Neutrophil (primary cell): ENCODE measurements around the gene DISC1.

ENCODE experiments used
- H3K27ac ChIP-seq: fragments of 200-600 bp; sonication (generic); 2 replicates; pipeline ENCODE4 v1.5.1; 2016; ENCODE audit warnings: mild to moderate bottlenecking, moderate library complexity
- H3K27me3 ChIP-seq: fragments of 200-600 bp; sonication (generic); 2 replicates; pipeline ENCODE4 v1.6.0; 2016; ENCODE audit warnings: mild to moderate bottlenecking
- H3K36me3 ChIP-seq: fragments of 200-600 bp; sonication (generic); 2 replicates; pipeline ENCODE4 v1.5.1; 2017
- H3K4me1 ChIP-seq, 2 experiments: fragments of 200-600 bp in 1 of 2; sonication (generic) in 1 of 2; 1 replicate in 1 of 2; 2 replicates in 1 of 2; pipeline versions ENCODE4 v1.5.1 to v1.6.1; 2013 to 2016; ENCODE audit warnings: low read depth in 1 of 2, low read length in 1 of 2, mild to moderate bottlenecking in 1 of 2, moderate library complexity in 1 of 2; ENCODE audit not compliant: control insufficient read depth in 1 of 2, insufficient read depth in 1 of 2
- H3K4me3 ChIP-seq, 2 experiments: fragments of 200-600 bp in 1 of 2; sonication (generic) in 1 of 2; 1 replicate in 1 of 2; 2 replicates in 1 of 2; pipeline ENCODE4 v1.5.1; 2013 to 2016; ENCODE audit warnings: low read depth in 1 of 2, low read length in 1 of 2, mild to moderate bottlenecking in 1 of 2, moderate library complexity in 1 of 2
- H3K9me3 ChIP-seq: fragments of 200-600 bp; sonication (generic); 2 replicates; pipeline ENCODE4 v1.5.1; 2016
- TF ChIP-seq, protein P1 (sequence below): fragments of 200-600 bp; sonication (generic); IDR thresholded peaks from 2 replicates; pipeline ENCODE4 v1.5.1; 2016; ENCODE audit warnings: antibody characterized with exemption

The DISC1 gene

GRCh38 chr1:231935856-231936255, 309.3 kb downstream of the DISC1 start:
- Histone ChIP-seq H3K9me3 (no peaks in the 10 kb centered on the region), H3K36me3 (no peaks in the 10 kb centered on the region), H3K4me3 (no peak overlapping the region), H3K27me3 (no peaks in the 10 kb centered on the region), H3K27ac (no peak overlapping the region), H3K4me1 (no peaks in the 10 kb centered on the region)
- TF ChIP-seq, protein P1, sequence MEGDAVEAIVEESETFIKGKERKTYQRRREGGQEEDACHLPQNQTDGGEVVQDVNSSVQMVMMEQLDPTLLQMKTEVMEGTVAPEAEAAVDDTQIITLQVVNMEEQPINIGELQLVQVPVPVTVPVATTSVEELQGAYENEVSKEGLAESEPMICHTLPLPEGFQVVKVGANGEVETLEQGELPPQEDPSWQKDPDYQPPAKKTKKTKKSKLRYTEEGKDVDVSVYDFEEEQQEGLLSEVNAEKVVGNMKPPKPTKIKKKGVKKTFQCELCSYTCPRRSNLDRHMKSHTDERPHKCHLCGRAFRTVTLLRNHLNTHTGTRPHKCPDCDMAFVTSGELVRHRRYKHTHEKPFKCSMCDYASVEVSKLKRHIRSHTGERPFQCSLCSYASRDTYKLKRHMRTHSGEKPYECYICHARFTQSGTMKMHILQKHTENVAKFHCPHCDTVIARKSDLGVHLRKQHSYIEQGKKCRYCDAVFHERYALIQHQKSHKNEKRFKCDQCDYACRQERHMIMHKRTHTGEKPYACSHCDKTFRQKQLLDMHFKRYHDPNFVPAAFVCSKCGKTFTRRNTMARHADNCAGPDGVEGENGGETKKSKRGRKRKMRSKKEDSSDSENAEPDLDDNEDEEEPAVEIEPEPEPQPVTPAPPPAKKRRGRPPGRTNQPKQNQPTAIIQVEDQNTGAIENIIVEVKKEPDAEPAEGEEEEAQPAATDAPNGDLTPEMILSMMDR, result no peak

GRCh38 chr1:231936983-231937775, 310.6 kb downstream of the DISC1 start:
- Histone ChIP-seq H3K27me3 (no peaks in the 10 kb centered on the region), H3K36me3 (no peaks in the 10 kb centered on the region), H3K4me3 (no peak overlapping the region), H3K9me3 (no peaks in the 10 kb centered on the region), H3K4me1 (no peaks in the 10 kb centered on the region), H3K27ac (no peak overlapping the region)
- TF ChIP-seq, protein P1, result no peak

- TF ChIP-seq, protein P1, result no peak
- no peaks in the 10 kb centered on the region for H3K9me3 ChIP-seq
- H3K36me3 ChIP-seq, result no peaks in the 10 kb centered on the region
- H3K4me1 ChIP-seq, result no peaks in the 10 kb centered on the region
- H3K4me3 ChIP-seq, result no peak overlapping the region
- H3K27ac ChIP-seq, result no peak overlapping the region
- no peaks in the 10 kb centered on the region for H3K27me3 ChIP-seq
Observed at GRCh38 chr1:231938211-231938610, 311.6 kb downstream of the DISC1 start.

GRCh38 chr1:231938711-231939110, 312.1 kb downstream of the DISC1 start:
- TF ChIP-seq, protein P1, result no peak
- Histone ChIP-seq H3K36me3 (peaks cover under 1% of the 10 kb centered on the region), H3K27me3 (no peaks in the 10 kb centered on the region), H3K4me1 (no peaks in the 10 kb centered on the region), H3K9me3 (no peaks in the 10 kb centered on the region), H3K4me3 (no peak overlapping the region), H3K27ac (no peak overlapping the region)

GRCh38 chr1:231939118-231939517, 312.5 kb downstream of the DISC1 start:
- H3K27ac ChIP-seq, result no peak overlapping the region
- H3K4me3 ChIP-seq, result no peak overlapping the region
- H3K36me3 ChIP-seq, result peaks cover 5% of the 10 kb centered on the region
- H3K9me3 ChIP-seq, result no peaks in the 10 kb centered on the region
- no peaks in the 10 kb centered on the region for H3K27me3 ChIP-seq
- TF ChIP-seq, protein P1, result no peak
- no peaks in the 10 kb centered on the region for H3K4me1 ChIP-seq
